Activated CD4-positive, alpha-beta T cell treated with anti-CD3 and anti-CD28 coated beads, Interleukin-2, Interleukin-4, amounts not matched to agents 100 ng/mL and 50 ng/mL, durations not matched to agents 16 hours and 8 hours (primary cell): Measurements from ENCODE around the gene PSMA3.

Experiments
- DNase-seq: peaks from one replicate; pipeline ENCODE4 v3.0.0-alpha.2; 2020; ENCODE audit warnings: low spot score

Gene PSMA3

GRCh38 chr14:58299401-58300330 is 55.0 kb downstream of the PSMA3 start:
- DNase-seq = no peak

- DNase-seq = no peak
These were observed 56.8 kb downstream of the PSMA3 start for GRCh38 chr14:58301416-58301815.

- no peak for DNase-seq
These were observed 61.1 kb downstream of the PSMA3 start for GRCh38 chr14:58305730-58306129.

- no peak for DNase-seq
These were observed 63.1 kb downstream of the PSMA3 start for GRCh38 chr14:58307597-58308316.

GRCh38 chr14:58309086-58309485 is 64.4 kb downstream of the PSMA3 start:
- no peak for DNase-seq

GRCh38 chr14:58313699-58314098 is 69.1 kb downstream of the PSMA3 start:
- no peak for DNase-seq

- DNase-seq = no peak
These were observed 71.0 kb downstream of the PSMA3 start for GRCh38 chr14:58315606-58316005.
